ENCODE data around the gene ITGB5.

The ITGB5 gene

GRCh38 chr3:124859025-124859424, 28.1 kb downstream of the ITGB5 start:
- no peak overlapping the region for H3K4me3 ChIP-seq (ENCODE audit: low read depth, low read length)
- DNase-seq (ENCODE audit: low read depth), result no peak

GRCh38 chr3:124858275-124858674, 28.9 kb downstream of the ITGB5 start:
- DNase-seq (ENCODE audit: low read depth), result no peak
- TF ChIP-seq CTCF (IDR thresholded peaks at IDR 0.05; ENCODE audit: insufficient read depth, low read depth, low read length, missing control alignments), result no peak
- H3K4me3 ChIP-seq (ENCODE audit: low read depth, low read length), result no peak overlapping the region

More at GRCh38 chr3:124859025-124859424, 28.1 kb downstream of the ITGB5 start:
- TF ChIP-seq CTCF (IDR thresholded peaks at IDR 0.05; ENCODE audit: insufficient read depth, low read depth, low read length, missing control alignments), result no peak

GRCh38 chr3:124856677-124857076, 30.5 kb downstream of the ITGB5 start:
- no peak for DNase-seq (ENCODE audit: low read depth)
- TF ChIP-seq CTCF (IDR thresholded peaks at IDR 0.05; ENCODE audit: insufficient read depth, low read depth, low read length, missing control alignments), result no peak
- H3K4me3 ChIP-seq (ENCODE audit: low read depth, low read length), result no peak overlapping the region

GRCh38 chr3:124854009-124854408, 33.2 kb downstream of the ITGB5 start:
- no peak for DNase-seq (ENCODE audit: low read depth)
- no peak for TF ChIP-seq CTCF (IDR thresholded peaks at IDR 0.05; ENCODE audit: insufficient read depth, low read depth, low read length, missing control alignments)
- H3K4me3 ChIP-seq (ENCODE audit: low read depth, low read length), result no peak overlapping the region

GRCh38 chr3:124853446-124853845, 33.7 kb downstream of the ITGB5 start:
- no peak for DNase-seq (ENCODE audit: low read depth)
- TF ChIP-seq CTCF (IDR thresholded peaks at IDR 0.05; ENCODE audit: insufficient read depth, low read depth, low read length, missing control alignments), result no peak
- no peak overlapping the region for H3K4me3 ChIP-seq (ENCODE audit: low read depth, low read length)

- TF ChIP-seq CTCF (IDR thresholded peaks at IDR 0.05; ENCODE audit: insufficient read depth, low read depth, low read length, missing control alignments), result no peak
- no peak overlapping the region for H3K4me3 ChIP-seq (ENCODE audit: low read depth, low read length)
- no peak for DNase-seq (ENCODE audit: low read depth)
Observed at GRCh38 chr3:124851905-124852304, 35.3 kb downstream of the ITGB5 start.

- no peak for TF ChIP-seq CTCF (IDR thresholded peaks at IDR 0.05; ENCODE audit: insufficient read depth, low read depth, low read length, missing control alignments)
- no peak for DNase-seq (ENCODE audit: low read depth)
- H3K4me3 ChIP-seq (ENCODE audit: low read depth, low read length), result no peak overlapping the region
Observed at GRCh38 chr3:124851136-124851535, 36.0 kb downstream of the ITGB5 start.
